K562 (cell line): ENCODE data around the gene CCSER2. TPM values are rescaled to one million over a fixed set of nuclear protein-coding genes. Genes with fewer than 3 reads are reported as not detected.

Source experiments
- ATF1 ChIP-seq, 2 experiments: fragments of 450-650 bp in 1 of 2; IDR thresholded peaks; 2 replicates each; pipeline ENCODE4 v1.6.1; 2016; ENCODE audit warnings: missing compliant biosample characterization in 1 of 2, missing genetic modification characterization in 1 of 2
- BCL6 ChIP-seq: fragments of 250-450 bp; sonication (Bioruptor Pico); IDR thresholded peaks from 2 replicates; pipeline ENCODE4 v1.4.0; 2020
- BDP1 ChIP-seq: IDR thresholded peaks from 3 replicates; pipeline ENCODE4 v1.6.1; 2011; ENCODE audit not compliant: insufficient read length, insufficient read depth
- CCNT2 ChIP-seq: IDR thresholded peaks from 2 replicates; pipeline ENCODE4 v1.6.1; 2011; ENCODE audit warnings: borderline replicate concordance, low read depth, mild to moderate bottlenecking, moderate library complexity, mixed read lengths, low read length; ENCODE audit not compliant: insufficient read length; ENCODE audit errors: extremely low read depth
- FUS ChIP-seq: fragments of 200-400 bp; formaldehyde crosslinking; optimal IDR thresholded peaks from 2 replicates; pipeline ENCODE3; 2017; ENCODE audit warnings: low read depth, low read length
- HINFP ChIP-seq: fragments of 450-650 bp; conservative IDR thresholded peaks from 2 replicates; pipeline ENCODE4 v1.6.1; 2016; ENCODE audit warnings: missing genetic modification characterization, low read depth, mild to moderate bottlenecking, control low read depth, missing compliant biosample characterization
- MNT ChIP-seq, 2 experiments: fragments of 450-650 bp; conservative IDR thresholded peaks; 2 replicates each; pipeline ENCODE4 v1.6.1; 2017; ENCODE audit warnings: mild to moderate bottlenecking in 2 of 2, moderate library complexity in 2 of 2
- RNF219 ChIP-seq: fragments of 250-450 bp; sonication (Bioruptor Pico); IDR thresholded peaks from 2 replicates; pipeline ENCODE4 v1.5.0; 2022; ENCODE audit warnings: mild to moderate bottlenecking
- SFPQ ChIP-seq: fragments of 200-400 bp; formaldehyde crosslinking; IDR thresholded peaks from 2 replicates; pipeline ENCODE4 v1.6.1; 2017; ENCODE audit warnings: mild to moderate bottlenecking, low read depth, low read length, moderate library complexity
- ZBTB9 ChIP-seq: fragments of 450-650 bp; formaldehyde crosslinking; IDR thresholded peaks from 2 replicates; pipeline ENCODE4 v1.4.0; 2020; ENCODE audit warnings: mild to moderate bottlenecking, moderate library complexity
- ZNF280B ChIP-seq: fragments of 250-450 bp; sonication (Bioruptor Pico); IDR thresholded peaks from 2 replicates; pipeline ENCODE4 v1.5.1; 2021; ENCODE audit warnings: mild to moderate bottlenecking
- ZNF431 ChIP-seq: sonication (generic); formaldehyde crosslinking; IDR thresholded peaks from 2 replicates; pipeline ENCODE4 v1.8.0; 2022; ENCODE audit warnings: mild to moderate bottlenecking, missing genetic modification reagents
- ZNF561 ChIP-seq: fragments of 450-650 bp; formaldehyde crosslinking; conservative IDR thresholded peaks from 2 replicates; pipeline ENCODE4 v1.4.0; 2020; ENCODE audit warnings: mild to moderate bottlenecking, moderate library complexity
- polyA plus RNA-seq, 8 experiments: library from polyadenylated mRNA; depleted of rRNA in 4 of 8; stranded (reverse) in 5 of 8; unstranded in 3 of 8; fragments of >200 nt; fragmentation: Nextera tagmentation in 2 of 8; fragmentation: Illumina TruSeq in 1 of 8; extraction: Ambion mirVana in 2 of 8; extraction: Trizol in 1 of 8; gene quantifications; 2 replicates each; pipeline versions ENCODE4 v1.2.1 to v1.2.3, GENCODE V29; 2011 to 2014; ENCODE audit warnings: inconsistent platforms in 1 of 8, missing spikeins in 1 of 8
- total RNA-seq, 7 experiments: library from RNA; depleted of rRNA in 6 of 7; stranded (reverse); fragments of >200 nt in 6 of 7; fragmentation: Illumina TruSeq in 2 of 7; extraction: Trizol in 2 of 7; gene quantifications; 2 replicates each; pipeline versions ENCODE4 v1.2.1 to v1.2.3, GENCODE V29; 2011 to 2021; ENCODE audit warnings: low replicate concordance in 1 of 7

The CCSER2 gene
- total and polyA plus RNA-seq, 9 of the 15 experiments (the other 6 are each of a cell fraction or from before 2014, with no cell fraction given) = 2.7 to 15.1 (median 9.7) TPM

- TF ChIP-seq ZBTB9 (CRISPR knock-in tag) (peak; percentile 98), SFPQ (no peak), BCL6 (CRISPR knock-in tag) (peak; percentile 86), CCNT2 (peak; percentile 91), FUS (no peak), RNF219 (CRISPR knock-in tag) (no peak), ZNF431 (CRISPR knock-in tag) (no peak), BDP1 (no peak), MNT (conservative IDR thresholded peaks at IDR 0.05) (peak; percentile 61 to 87), ZNF561 (CRISPR knock-in tag) (peak; percentile 77; the same call in 1 of the 2 replicates), HINFP (tag) (peak; percentile 87), ZNF280B (peak; percentile 77; the same call in 1 of the 2 replicates), ATF1 (CRISPR knock-in tag; IDR thresholded peaks at IDR 0.05) (no peak), ATF1 (tag; IDR thresholded peaks at IDR 0.05) (peak; percentile 79)
Observed at GRCh38 chr10:84525120-84525806, 196.9 kb downstream of the CCSER2 start (continued).
